ENCODE measurements around the gene ANKS1B.

ANKS1B gene

GRCh38 chr12:99027055-99027393 is 957.7 kb downstream of the ANKS1B start:
- no peak for ATAC-seq
- TF ChIP-seq ZFP30 (CRISPR knock-in tag; IDR thresholded peaks at IDR 0.05) (no peak), TCF4 (CRISPR knock-in tag; IDR thresholded peaks at IDR 0.05; ENCODE audit: borderline replicate concordance) (no peak), POU6F1 (CRISPR knock-in tag; IDR thresholded peaks at IDR 0.05; ENCODE audit: borderline replicate concordance, low read depth) (no peak), CREB5 (CRISPR knock-in tag; IDR thresholded peaks at IDR 0.05; ENCODE audit: low read depth) (no peak), ZNF565 (CRISPR knock-in tag; conservative IDR thresholded peaks at IDR 0.05; ENCODE audit: low read depth) (no peak), CSDC2 (CRISPR knock-in tag; IDR thresholded peaks at IDR 0.05) (no peak), PPARA (CRISPR knock-in tag; IDR thresholded peaks at IDR 0.05; ENCODE audit: borderline replicate concordance) (no peak), TOX (CRISPR knock-in tag; IDR thresholded peaks at IDR 0.05; ENCODE audit: borderline replicate concordance) (no peak), BACH2 (CRISPR knock-in tag; IDR thresholded peaks at IDR 0.05; ENCODE audit: borderline replicate concordance) (no peak), RARB (CRISPR knock-in tag; IDR thresholded peaks at IDR 0.05) (no peak)

GRCh38 chr12:99026332-99027054 is 958.2 kb downstream of the ANKS1B start:
- TF ChIP-seq CREB5 (CRISPR knock-in tag; IDR thresholded peaks at IDR 0.05; ENCODE audit: low read depth), result no peak
- TF ChIP-seq OSR1 (CRISPR knock-in tag; IDR thresholded peaks at IDR 0.05), result no peak
- no peak for TF ChIP-seq ZNF70 (CRISPR knock-in tag; IDR thresholded peaks at IDR 0.05)
- no peak for TF ChIP-seq PATZ1 (CRISPR knock-in tag; IDR thresholded peaks at IDR 0.05; ENCODE audit: borderline replicate concordance)
- TF ChIP-seq ZFP3 (CRISPR knock-in tag; IDR thresholded peaks at IDR 0.05), result no peak
- no peak for ATAC-seq

- no peak for ATAC-seq
- TF ChIP-seq ESRRG (CRISPR knock-in tag; IDR thresholded peaks at IDR 0.05) (no peak), ARNTL (CRISPR knock-in tag; IDR thresholded peaks at IDR 0.05; ENCODE audit: borderline replicate concordance, low read depth) (no peak), OSR1 (CRISPR knock-in tag; IDR thresholded peaks at IDR 0.05) (no peak), TOX (CRISPR knock-in tag; IDR thresholded peaks at IDR 0.05; ENCODE audit: borderline replicate concordance) (no peak), TCF4 (CRISPR knock-in tag; IDR thresholded peaks at IDR 0.05; ENCODE audit: borderline replicate concordance) (no peak), GLIS3 (CRISPR knock-in tag; IDR thresholded peaks at IDR 0.05) (no peak), TSHZ2 (CRISPR knock-in tag; IDR thresholded peaks at IDR 0.05) (no peak), CSRNP3 (CRISPR knock-in tag; IDR thresholded peaks at IDR 0.05) (no peak), PPARA (CRISPR knock-in tag; IDR thresholded peaks at IDR 0.05; ENCODE audit: borderline replicate concordance) (no peak), POU6F1 (CRISPR knock-in tag; IDR thresholded peaks at IDR 0.05; ENCODE audit: borderline replicate concordance, low read depth) (no peak), RARB (CRISPR knock-in tag; IDR thresholded peaks at IDR 0.05) (no peak), ZNF8 (CRISPR knock-in tag; IDR thresholded peaks at IDR 0.05) (no peak), ZFP3 (CRISPR knock-in tag; IDR thresholded peaks at IDR 0.05) (no peak), ZFP30 (CRISPR knock-in tag; IDR thresholded peaks at IDR 0.05) (no peak), SNAI2 (CRISPR knock-in tag; IDR thresholded peaks at IDR 0.05) (no peak), CREB5 (CRISPR knock-in tag; IDR thresholded peaks at IDR 0.05; ENCODE audit: low read depth) (no peak), ZNF70 (CRISPR knock-in tag; IDR thresholded peaks at IDR 0.05) (no peak)
Observed at GRCh38 chr12:99024870-99025269, 959.9 kb downstream of the ANKS1B start.
